ENCODE results near the gene SIAH2. TPM values are rescaled to one million over a fixed set of nuclear protein-coding genes. Genes with fewer than 3 reads are reported as not detected.

SIAH2 gene
- total RNA-seq, 2 experiments from 2014 or later: 73.7 to 76.1 TPM

DNA sequence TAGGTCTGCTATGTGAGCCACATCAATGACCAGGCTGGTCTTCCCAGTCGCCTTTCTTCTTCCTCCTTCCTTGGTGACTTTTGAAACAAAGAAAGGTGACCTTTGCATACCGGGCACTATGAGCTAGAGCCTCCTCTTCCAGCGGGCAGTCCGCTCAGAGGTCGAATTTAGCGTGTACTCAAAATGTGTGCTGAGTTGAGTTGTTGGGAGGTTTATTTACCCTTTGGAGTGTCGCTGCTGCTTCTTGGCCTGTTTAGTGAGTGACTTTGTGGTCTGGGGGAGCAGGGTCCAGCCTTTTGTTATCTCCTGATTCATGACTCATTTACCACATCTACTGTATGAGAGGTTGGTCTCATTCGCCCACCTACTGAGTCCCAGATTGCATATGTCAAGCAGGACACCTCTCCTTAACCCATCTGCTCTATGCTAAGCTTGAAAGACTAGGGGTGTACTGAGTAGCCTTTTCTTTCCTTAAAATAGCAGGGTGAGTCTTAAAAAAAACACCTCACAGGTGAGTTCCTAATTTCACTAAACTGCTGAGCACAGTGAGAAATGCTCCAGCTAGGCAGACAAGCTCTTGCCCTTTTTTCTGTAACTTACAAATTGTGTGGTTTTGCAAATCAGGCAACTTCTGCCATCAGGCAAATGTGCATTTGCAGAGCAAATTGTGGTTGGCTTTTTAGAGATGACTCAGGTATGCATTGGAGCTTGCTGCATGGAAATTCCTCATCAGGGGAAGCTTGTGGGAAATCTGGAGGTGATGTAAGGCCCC is 3.2 kb upstream of the SIAH2 start:
- peak overlapping the region; percentile 72 for H3K27ac Mint-ChIP-seq
- H3K4me3 Mint-ChIP-seq: peak overlapping the region; percentile 51

DNA sequence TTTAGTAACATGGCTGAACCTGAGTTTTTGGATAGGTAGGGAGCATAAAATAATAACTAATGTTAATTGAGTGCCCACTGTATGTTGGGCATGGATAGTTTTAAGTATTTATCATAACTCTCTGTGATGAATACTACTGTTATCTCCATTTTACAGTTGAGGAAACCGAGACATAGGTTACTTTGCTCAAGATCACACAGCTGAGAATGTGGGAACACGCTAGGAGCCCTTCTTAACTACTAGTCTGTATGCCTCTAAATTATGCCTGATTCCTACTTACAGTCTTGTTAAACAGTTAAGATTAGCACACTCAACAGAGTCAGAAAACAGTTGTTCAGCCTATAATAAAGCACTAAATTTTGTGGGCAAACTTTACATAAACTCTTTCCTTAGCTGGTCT is 2.0 kb upstream of the SIAH2 start:
- peak overlapping the region in 1 of 2 donors; percentile 98 for H3K27ac ChIP-seq (ENCODE audit: low read depth in 1 of 2, low read length in 2 of 2)
- Mint-ChIP-seq H3K27ac (peak overlapping the region; percentile 100), H3K9me3 (no peaks in the 10 kb centered on the region), H3K27me3 (no peaks in the 10 kb centered on the region), H3K4me1 (ENCODE audit: low read depth) (peaks cover 34% of the 10 kb centered on the region), H3K36me3 (ENCODE audit: low read depth) (peaks cover 33% of the 10 kb centered on the region), H3K4me3 (peak overlapping the region; percentile 100)
- no peaks in the 10 kb centered on the region for H3K9me3 ChIP-seq (ENCODE audit: control insufficient read depth in 1 of 2, insufficient read depth in 1 of 2, low read length in 2 of 2)
- intact Hi-C loops (cut with DNase I, micrococcal nuclease): loop anchor here (2.0 to 10.0 kb wide), 7 partner anchors 43 to 1640 kb away; partner anchors contain the start of genes ERICH6 (in 1 of the 2), HPS3 (in 1 of the 2), PFN2 (in 1 of the 2) and RNF13 (in 1 of the 2)
- ChIA-PET POLR2A (interaction anchor here (0.9 to 7.0 kb wide), 8 partner anchors 9 to 428 kb away, joined by 3 to 146 read pairs (median 33); partner anchors contain the start of genes EIF2A, ERICH6, SELENOT and SERP1), CTCF (interaction anchor here (0.6 to 4.6 kb wide), 5 partner anchors 23 to 76 kb away, joined by 3 to 22 read pairs (median 6); partner anchors contain the start of gene ERICH6)
- DNase-seq (no peak), ATAC-seq (ENCODE audit: poor library complexity) (no peak)
- H3K36me3 ChIP-seq (ENCODE audit: insufficient read depth, low read length): no peaks in the 10 kb centered on the region
- TF ChIP-seq, protein P1, sequence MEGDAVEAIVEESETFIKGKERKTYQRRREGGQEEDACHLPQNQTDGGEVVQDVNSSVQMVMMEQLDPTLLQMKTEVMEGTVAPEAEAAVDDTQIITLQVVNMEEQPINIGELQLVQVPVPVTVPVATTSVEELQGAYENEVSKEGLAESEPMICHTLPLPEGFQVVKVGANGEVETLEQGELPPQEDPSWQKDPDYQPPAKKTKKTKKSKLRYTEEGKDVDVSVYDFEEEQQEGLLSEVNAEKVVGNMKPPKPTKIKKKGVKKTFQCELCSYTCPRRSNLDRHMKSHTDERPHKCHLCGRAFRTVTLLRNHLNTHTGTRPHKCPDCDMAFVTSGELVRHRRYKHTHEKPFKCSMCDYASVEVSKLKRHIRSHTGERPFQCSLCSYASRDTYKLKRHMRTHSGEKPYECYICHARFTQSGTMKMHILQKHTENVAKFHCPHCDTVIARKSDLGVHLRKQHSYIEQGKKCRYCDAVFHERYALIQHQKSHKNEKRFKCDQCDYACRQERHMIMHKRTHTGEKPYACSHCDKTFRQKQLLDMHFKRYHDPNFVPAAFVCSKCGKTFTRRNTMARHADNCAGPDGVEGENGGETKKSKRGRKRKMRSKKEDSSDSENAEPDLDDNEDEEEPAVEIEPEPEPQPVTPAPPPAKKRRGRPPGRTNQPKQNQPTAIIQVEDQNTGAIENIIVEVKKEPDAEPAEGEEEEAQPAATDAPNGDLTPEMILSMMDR (IDR thresholded peaks at IDR 0.05): no peak
- H3K4me1 ChIP-seq (ENCODE audit: insufficient read depth, low read length): peaks cover 17% of the 10 kb centered on the region
- no peaks in the 10 kb centered on the region for H3K27me3 ChIP-seq (ENCODE audit: control insufficient read depth in 1 of 2, insufficient read depth in 2 of 2, low read length in 2 of 2)
- H3K4me3 ChIP-seq (ENCODE audit: low read length): no peak overlapping the region

More for the DNA sequence above, 3.2 kb upstream of the SIAH2 start:
- Histone ChIP-seq H3K27ac (ENCODE audit: low read depth in 1 of 2, low read length in 2 of 2) (no peak overlapping the region), H3K27me3 (ENCODE audit: control insufficient read depth in 1 of 2, insufficient read depth in 2 of 2, low read length in 2 of 2) (no peaks in the 10 kb centered on the region), H3K4me3 (ENCODE audit: low read length) (no peak overlapping the region), H3K4me1 (ENCODE audit: insufficient read depth, low read length) (peaks cover 11% of the 10 kb centered on the region), H3K9me3 (ENCODE audit: control insufficient read depth in 1 of 2, insufficient read depth in 1 of 2, low read length in 2 of 2) (no peaks in the 10 kb centered on the region), H3K36me3 (ENCODE audit: insufficient read depth, low read length) (no peaks in the 10 kb centered on the region)
- Mint-ChIP-seq H3K36me3 (ENCODE audit: low read depth) (peaks cover 24% of the 10 kb centered on the region), H3K27me3 (no peaks in the 10 kb centered on the region), H3K4me1 (ENCODE audit: low read depth) (peaks cover 22% of the 10 kb centered on the region), H3K9me3 (no peaks in the 10 kb centered on the region)
- DNase-seq (no peak), ATAC-seq (ENCODE audit: poor library complexity) (no peak)
- CTCF ChIA-PET: interaction anchor here (1.2 to 4.6 kb wide), 2 partner anchors 14 to 22 kb away, joined by 3 to 22 read pairs; no protein-coding TSS in a partner anchor
- POLR2A ChIA-PET: interaction anchor here (1.3 kb wide), 1 partner anchor 62 kb away, joined by 3 read pairs; the partner anchor contains the start of gene ERICH6
- intact Hi-C loops (cut with DNase I, micrococcal nuclease): loop anchor here in 1 of 2 experiments (2.0 to 10.0 kb wide), 4 partner anchors 353 to 1641 kb away; partner anchors contain the start of genes HPS3, PFN2 and RNF13
- TF ChIP-seq, protein P1 (IDR thresholded peaks at IDR 0.05): no peak

DNA sequence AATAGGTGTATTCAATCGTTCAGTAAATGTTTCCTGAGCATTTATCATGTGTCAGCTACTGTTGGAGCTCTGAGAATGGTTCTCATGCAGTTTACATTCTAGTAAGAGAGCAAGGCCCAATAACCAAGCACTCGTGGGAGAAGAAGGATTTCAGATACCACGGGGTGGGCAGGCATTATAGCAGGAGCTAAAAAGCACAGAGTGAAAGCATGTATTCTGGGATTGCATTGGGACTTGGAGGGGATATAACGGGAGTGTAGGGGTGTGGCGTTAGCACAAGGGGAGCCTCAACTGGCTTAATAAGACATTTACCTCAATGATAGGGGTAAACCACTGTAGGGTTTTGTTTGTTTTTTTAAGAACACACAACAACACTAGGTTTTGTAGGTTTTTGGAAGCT is 1.6 kb upstream of the SIAH2 start:
- DNase-seq (no peak), ATAC-seq (ENCODE audit: poor library complexity) (no peak)
- Mint-ChIP-seq H3K4me1 (ENCODE audit: low read depth) (peaks cover 38% of the 10 kb centered on the region), H3K36me3 (ENCODE audit: low read depth) (peaks cover 34% of the 10 kb centered on the region), H3K27me3 (no peaks in the 10 kb centered on the region), H3K27ac (peak overlapping the region; percentile 100), H3K4me3 (peak overlapping the region; percentile 100), H3K9me3 (no peaks in the 10 kb centered on the region)
- ChIA-PET POLR2A (interaction anchor here (0.9 to 7.0 kb wide), 17 partner anchors 10 to 429 kb away, joined by 3 to 146 read pairs (median 9); partner anchors contain the start of genes EIF2A, ERICH6, SELENOT and SERP1), CTCF (interaction anchor here (0.6 to 4.6 kb wide), 6 partner anchors 23 to 76 kb away, joined by 3 to 22 read pairs (median 5); partner anchors contain the start of gene ERICH6)
- H3K4me1 ChIP-seq (ENCODE audit: insufficient read depth, low read length): peaks cover 21% of the 10 kb centered on the region
- H3K27me3 ChIP-seq (ENCODE audit: control insufficient read depth in 1 of 2, insufficient read depth in 2 of 2, low read length in 2 of 2): no peaks in the 10 kb centered on the region
- TF ChIP-seq, protein P1 (IDR thresholded peaks at IDR 0.05): no peak
- no peaks in the 10 kb centered on the region for H3K9me3 ChIP-seq (ENCODE audit: control insufficient read depth in 1 of 2, insufficient read depth in 1 of 2, low read length in 2 of 2)
- peak overlapping the region; percentile 98 to 99 for H3K27ac ChIP-seq (ENCODE audit: low read depth in 1 of 2, low read length in 2 of 2)
- intact Hi-C loops (cut with DNase I, micrococcal nuclease): loop anchor here (2.0 to 10.0 kb wide), 7 partner anchors 42 to 1640 kb away; partner anchors contain the start of genes ERICH6 (in 1 of the 2), HPS3 (in 1 of the 2), PFN2 (in 1 of the 2) and RNF13 (in 1 of the 2)
- H3K36me3 ChIP-seq (ENCODE audit: insufficient read depth, low read length): no peaks in the 10 kb centered on the region
- peak overlapping the region; percentile 85 for H3K4me3 ChIP-seq (ENCODE audit: low read length)

Data from CD4-positive, alpha-beta T cell (primary cell).